HepG2 (cell line): ENCODE measurements around the gene C1QBP. TPM values are rescaled to one million over a fixed set of nuclear protein-coding genes. Genes with fewer than 3 reads are reported as not detected.
A peak's percentile ranks its signal among the peaks of the same experiment; 100 is the strongest.

ENCODE experiments used
- FOXA1 ChIP-seq, 2 experiments: fragments of 450-650 bp in 1 of 2; sonication (generic) in 1 of 2; formaldehyde crosslinking in 1 of 2; IDR thresholded peaks; 2 replicates each; pipeline versions ENCODE4 v1.4.0 to v1.6.1; 2016 to 2020; ENCODE audit warnings: missing genetic modification reagents in 1 of 2
- HES4 ChIP-seq: sonication (generic); formaldehyde crosslinking; IDR thresholded peaks from 2 replicates; pipeline ENCODE4 v1.9.0; 2021; ENCODE audit warnings: mild to moderate bottlenecking, missing genetic modification reagents, borderline replicate concordance
- SETDB1 ChIP-seq: sonication (generic); formaldehyde crosslinking; IDR thresholded peaks from 2 replicates; pipeline ENCODE4 v1.5.1; 2020; ENCODE audit warnings: missing genetic modification reagents, mild to moderate bottlenecking, borderline replicate concordance
- TBX3 ChIP-seq: fragments of 450-650 bp; IDR thresholded peaks from 2 replicates; pipeline ENCODE4 v1.6.1; 2017; ENCODE audit warnings: antibody characterized with exemption, mild to moderate bottlenecking, inconsistent platforms, borderline replicate concordance
- ZBTB42 ChIP-seq: sonication (generic); formaldehyde crosslinking; IDR thresholded peaks from 2 replicates; pipeline ENCODE4 v1.5.0; 2020; ENCODE audit warnings: mild to moderate bottlenecking, missing genetic modification reagents
- ZMAT3 ChIP-seq: sonication (generic); formaldehyde crosslinking; conservative IDR thresholded peaks from 2 replicates; pipeline ENCODE4 v1.7.0; 2021; ENCODE audit warnings: missing genetic modification reagents
- ZNF256 ChIP-seq: sonication (generic); formaldehyde crosslinking; conservative IDR thresholded peaks from 2 replicates; pipeline ENCODE4 v1.4.0; 2020; ENCODE audit warnings: missing genetic modification reagents
- ZNF605 ChIP-seq: sonication (generic); formaldehyde crosslinking; IDR thresholded peaks from 2 replicates; pipeline ENCODE4 v1.8.0; 2022; ENCODE audit warnings: mild to moderate bottlenecking, missing genetic modification reagents
- ZNF670 ChIP-seq: sonication (generic); formaldehyde crosslinking; IDR thresholded peaks from 2 replicates; pipeline ENCODE4 v1.8.0; 2022; ENCODE audit warnings: mild to moderate bottlenecking, missing genetic modification reagents, borderline replicate concordance
- ZNF790 ChIP-seq: sonication (generic); formaldehyde crosslinking; IDR thresholded peaks from 2 replicates; pipeline ENCODE4 v1.8.0; 2022; ENCODE audit warnings: missing genetic modification reagents, mild to moderate bottlenecking, borderline replicate concordance
- ZNF792 ChIP-seq: IDR thresholded peaks from 2 replicates; pipeline ENCODE4 v1.6.1; 2016
- polyA plus RNA-seq, 8 experiments: library from polyadenylated mRNA; depleted of rRNA in 3 of 8; stranded (reverse) in 7 of 8; unstranded in 1 of 8; fragments of >200 nt; fragmentation: Illumina TruSeq in 4 of 8; extraction: Trizol in 4 of 8; gene quantifications; 2 replicates each; pipeline versions ENCODE4 v1.2.1 to v1.2.3, GENCODE V29; 2011 to 2016; ENCODE audit warnings: low read depth in 4 of 8, missing spikeins in 1 of 8, mixed read lengths in 1 of 8; ENCODE audit not compliant: insufficient read depth in 1 of 8
- total RNA-seq, 5 experiments: library from RNA; depleted of rRNA; stranded (reverse); fragments of >200 nt; fragmentation: Illumina TruSeq; extraction: Trizol; gene quantifications; 2 replicates each; pipeline ENCODE4 v1.2.3, GENCODE V29; 2016; ENCODE audit warnings: low read depth in 1 of 5
- TF ChIP-seq, protein P1 (sequence below): sonication (generic); formaldehyde crosslinking; IDR thresholded peaks from 2 replicates; pipeline ENCODE4 v1.5.1; 2020; ENCODE audit warnings: mild to moderate bottlenecking, missing genetic modification reagents, borderline replicate concordance
- TF ChIP-seq, protein P2 (sequence below): sonication (generic); formaldehyde crosslinking; IDR thresholded peaks from 2 replicates; pipeline ENCODE4 v1.8.1; 2022; ENCODE audit warnings: low read depth, mild to moderate bottlenecking, missing genetic modification reagents
- TF ChIP-seq, protein P3 (sequence below): sonication (generic); formaldehyde crosslinking; IDR thresholded peaks from 2 replicates; pipeline ENCODE4 v1.9.0; 2021; ENCODE audit warnings: missing genetic modification reagents, borderline replicate concordance
- TF ChIP-seq, protein P4 (sequence below): sonication (generic); formaldehyde crosslinking; IDR thresholded peaks from 2 replicates; pipeline ENCODE4 v1.5.1; 2020; ENCODE audit warnings: missing genetic modification reagents, mild to moderate bottlenecking, borderline replicate concordance
- TF ChIP-seq, protein P5 (sequence below): sonication (generic); formaldehyde crosslinking; IDR thresholded peaks from 2 replicates; pipeline ENCODE4 v1.4.0; 2020; ENCODE audit warnings: missing genetic modification reagents, borderline replicate concordance

The C1QBP gene
- total and polyA plus RNA-seq, 2 of the 13 experiments (the other 11 are each of a cell fraction or from before 2014, with no cell fraction given), result 219 to 680 TPM

DNA sequence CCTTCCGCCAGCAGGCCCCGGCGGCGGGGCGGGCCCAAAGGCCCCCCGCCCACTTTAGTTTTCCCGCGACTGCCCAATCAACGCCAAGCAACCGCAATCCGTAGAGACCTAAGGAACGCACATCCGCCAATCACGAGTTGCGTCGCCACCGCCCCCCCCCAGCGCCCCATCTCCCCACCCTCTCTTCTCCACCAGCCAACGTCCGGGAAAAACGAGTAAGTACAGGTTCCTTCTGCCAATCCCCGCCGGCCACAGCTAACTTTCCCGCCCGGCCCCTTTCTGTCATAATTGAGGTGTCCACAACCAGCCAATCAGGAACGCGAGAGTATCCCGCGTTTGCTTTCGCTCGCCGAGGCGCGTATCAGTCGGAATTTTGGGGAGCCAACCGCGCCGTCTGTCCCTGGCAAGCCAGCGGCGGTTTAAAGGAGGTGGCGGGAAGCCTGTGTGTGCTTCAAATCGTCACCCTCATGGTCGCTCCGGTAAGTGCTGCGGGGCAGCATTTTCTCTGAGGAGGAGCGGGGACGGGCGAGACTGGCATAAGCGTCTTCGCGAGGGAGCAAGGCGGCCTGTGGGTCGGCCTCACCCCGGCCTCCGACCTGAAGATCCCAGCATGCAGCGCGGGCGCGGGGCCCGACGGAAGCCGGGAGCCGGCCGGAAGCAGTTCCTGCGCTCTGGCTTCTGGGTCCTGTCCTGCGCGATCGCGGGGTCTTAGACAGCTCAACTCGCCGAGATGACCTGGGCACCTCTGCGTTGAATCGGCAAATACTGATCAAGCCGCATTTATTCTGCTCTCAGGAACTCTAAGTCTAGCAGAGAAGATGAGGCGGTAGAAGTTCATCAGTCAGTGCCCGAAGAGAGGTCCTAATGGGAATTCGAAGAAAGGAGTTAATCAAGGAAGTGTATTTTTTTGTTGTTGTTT, 47.5 kb upstream of the C1QBP start, which contains the start of gene MIS12 (continued):
- TF ChIP-seq ZMAT3 (peak; percentile 80; the same call in 1 of the 2 replicates), FOXA1 (IDR thresholded peaks at IDR 0.05) (no peak), FOXA1 (CRISPR knock-in tag; IDR thresholded peaks at IDR 0.05) (no peak), TBX3 (peak; percentile 63; the same call in 1 of the 2 replicates), ZNF256 (CRISPR knock-in tag) (0 out of 2 replicates have a peak, but pooled peaks have one; percentile 16), SETDB1 (CRISPR knock-in tag) (no peak), ZNF792 (CRISPR knock-in tag) (peak; percentile 52; the same call in 1 of the 2 replicates), ZBTB42 (CRISPR knock-in tag) (no peak), HES4 (CRISPR knock-in tag) (peak; percentile 91), ZNF670 (CRISPR knock-in tag) (no peak), ZNF790 (CRISPR knock-in tag) (no peak; the same call in 1 of the 2 replicates), ZNF605 (CRISPR knock-in tag) (no peak)
- TF ChIP-seq, protein P1, sequence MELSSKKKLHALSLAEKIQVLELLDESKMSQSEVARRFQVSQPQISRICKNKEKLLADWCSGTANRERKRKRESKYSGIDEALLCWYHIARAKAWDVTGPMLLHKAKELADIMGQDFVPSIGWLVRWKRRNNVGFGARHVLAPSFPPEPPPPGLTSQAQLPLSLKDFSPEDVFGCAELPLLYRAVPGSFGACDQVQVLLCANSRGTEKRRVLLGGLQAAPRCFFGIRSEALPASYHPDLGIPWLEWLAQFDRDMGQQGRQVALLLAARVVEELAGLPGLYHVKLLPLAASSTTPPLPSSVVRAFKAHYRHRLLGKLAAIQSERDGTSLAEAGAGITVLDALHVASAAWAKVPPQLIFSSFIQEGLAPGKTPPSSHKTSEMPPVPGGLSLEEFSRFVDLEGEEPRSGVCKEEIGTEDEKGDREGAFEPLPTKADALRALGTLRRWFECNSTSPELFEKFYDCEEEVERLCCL (CRISPR knock-in tag), result no peak
- TF ChIP-seq, protein P2, sequence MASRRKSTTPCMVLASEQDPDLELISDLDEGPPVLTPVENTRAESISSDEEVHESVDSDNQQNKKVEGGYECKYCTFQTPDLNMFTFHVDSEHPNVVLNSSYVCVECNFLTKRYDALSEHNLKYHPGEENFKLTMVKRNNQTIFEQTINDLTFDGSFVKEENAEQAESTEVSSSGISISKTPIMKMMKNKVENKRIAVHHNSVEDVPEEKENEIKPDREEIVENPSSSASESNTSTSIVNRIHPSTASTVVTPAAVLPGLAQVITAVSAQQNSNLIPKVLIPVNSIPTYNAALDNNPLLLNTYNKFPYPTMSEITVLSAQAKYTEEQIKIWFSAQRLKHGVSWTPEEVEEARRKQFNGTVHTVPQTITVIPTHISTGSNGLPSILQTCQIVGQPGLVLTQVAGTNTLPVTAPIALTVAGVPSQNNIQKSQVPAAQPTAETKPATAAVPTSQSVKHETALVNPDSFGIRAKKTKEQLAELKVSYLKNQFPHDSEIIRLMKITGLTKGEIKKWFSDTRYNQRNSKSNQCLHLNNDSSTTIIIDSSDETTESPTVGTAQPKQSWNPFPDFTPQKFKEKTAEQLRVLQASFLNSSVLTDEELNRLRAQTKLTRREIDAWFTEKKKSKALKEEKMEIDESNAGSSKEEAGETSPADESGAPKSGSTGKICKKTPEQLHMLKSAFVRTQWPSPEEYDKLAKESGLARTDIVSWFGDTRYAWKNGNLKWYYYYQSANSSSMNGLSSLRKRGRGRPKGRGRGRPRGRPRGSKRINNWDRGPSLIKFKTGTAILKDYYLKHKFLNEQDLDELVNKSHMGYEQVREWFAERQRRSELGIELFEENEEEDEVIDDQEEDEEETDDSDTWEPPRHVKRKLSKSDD (CRISPR knock-in tag), result peak; percentile 81
- TF ChIP-seq, protein P3, sequence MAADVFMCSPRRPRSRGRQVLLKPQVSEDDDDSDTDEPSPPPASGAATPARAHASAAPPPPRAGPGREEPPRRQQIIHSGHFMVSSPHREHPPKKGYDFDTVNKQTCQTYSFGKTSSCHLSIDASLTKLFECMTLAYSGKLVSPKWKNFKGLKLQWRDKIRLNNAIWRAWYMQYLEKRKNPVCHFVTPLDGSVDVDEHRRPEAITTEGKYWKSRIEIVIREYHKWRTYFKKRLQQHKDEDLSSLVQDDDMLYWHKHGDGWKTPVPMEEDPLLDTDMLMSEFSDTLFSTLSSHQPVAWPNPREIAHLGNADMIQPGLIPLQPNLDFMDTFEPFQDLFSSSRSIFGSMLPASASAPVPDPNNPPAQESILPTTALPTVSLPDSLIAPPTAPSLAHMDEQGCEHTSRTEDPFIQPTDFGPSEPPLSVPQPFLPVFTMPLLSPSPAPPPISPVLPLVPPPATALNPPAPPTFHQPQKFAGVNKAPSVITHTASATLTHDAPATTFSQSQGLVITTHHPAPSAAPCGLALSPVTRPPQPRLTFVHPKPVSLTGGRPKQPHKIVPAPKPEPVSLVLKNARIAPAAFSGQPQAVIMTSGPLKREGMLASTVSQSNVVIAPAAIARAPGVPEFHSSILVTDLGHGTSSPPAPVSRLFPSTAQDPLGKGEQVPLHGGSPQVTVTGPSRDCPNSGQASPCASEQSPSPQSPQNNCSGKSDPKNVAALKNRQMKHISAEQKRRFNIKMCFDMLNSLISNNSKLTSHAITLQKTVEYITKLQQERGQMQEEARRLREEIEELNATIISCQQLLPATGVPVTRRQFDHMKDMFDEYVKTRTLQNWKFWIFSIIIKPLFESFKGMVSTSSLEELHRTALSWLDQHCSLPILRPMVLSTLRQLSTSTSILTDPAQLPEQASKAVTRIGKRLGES, result no peak
- TF ChIP-seq, protein P4, sequence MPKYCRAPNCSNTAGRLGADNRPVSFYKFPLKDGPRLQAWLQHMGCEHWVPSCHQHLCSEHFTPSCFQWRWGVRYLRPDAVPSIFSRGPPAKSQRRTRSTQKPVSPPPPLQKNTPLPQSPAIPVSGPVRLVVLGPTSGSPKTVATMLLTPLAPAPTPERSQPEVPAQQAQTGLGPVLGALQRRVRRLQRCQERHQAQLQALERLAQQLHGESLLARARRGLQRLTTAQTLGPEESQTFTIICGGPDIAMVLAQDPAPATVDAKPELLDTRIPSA (CRISPR knock-in tag), result no peak
- TF ChIP-seq, protein P5, sequence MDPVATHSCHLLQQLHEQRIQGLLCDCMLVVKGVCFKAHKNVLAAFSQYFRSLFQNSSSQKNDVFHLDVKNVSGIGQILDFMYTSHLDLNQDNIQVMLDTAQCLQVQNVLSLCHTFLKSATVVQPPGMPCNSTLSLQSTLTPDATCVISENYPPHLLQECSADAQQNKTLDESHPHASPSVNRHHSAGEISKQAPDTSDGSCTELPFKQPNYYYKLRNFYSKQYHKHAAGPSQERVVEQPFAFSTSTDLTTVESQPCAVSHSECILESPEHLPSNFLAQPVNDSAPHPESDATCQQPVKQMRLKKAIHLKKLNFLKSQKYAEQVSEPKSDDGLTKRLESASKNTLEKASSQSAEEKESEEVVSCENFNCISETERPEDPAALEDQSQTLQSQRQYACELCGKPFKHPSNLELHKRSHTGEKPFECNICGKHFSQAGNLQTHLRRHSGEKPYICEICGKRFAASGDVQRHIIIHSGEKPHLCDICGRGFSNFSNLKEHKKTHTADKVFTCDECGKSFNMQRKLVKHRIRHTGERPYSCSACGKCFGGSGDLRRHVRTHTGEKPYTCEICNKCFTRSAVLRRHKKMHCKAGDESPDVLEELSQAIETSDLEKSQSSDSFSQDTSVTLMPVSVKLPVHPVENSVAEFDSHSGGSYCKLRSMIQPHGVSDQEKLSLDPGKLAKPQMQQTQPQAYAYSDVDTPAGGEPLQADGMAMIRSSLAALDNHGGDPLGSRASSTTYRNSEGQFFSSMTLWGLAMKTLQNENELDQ (CRISPR knock-in tag), result peak; percentile 81; the same call in 1 of the 2 replicates
